H1 (cell line): ENCODE measurements around the gene RANBP17. TPM values are rescaled to one million over a fixed set of nuclear protein-coding genes. Genes with fewer than 3 reads are reported as not detected.

ENCODE experiments used
- CTCF ChIA-PET: fragments of 300-600 bp; sonication (Branson Sonifier 250); formaldehyde crosslinking; loops from one replicate; lab custom pipeline; 2021; ENCODE audit not compliant: partially characterized antibody; lab: Charles Lee
- POLR2A ChIA-PET: fragments of 300-600 bp; sonication (Branson Sonifier 250); formaldehyde crosslinking; loops from one replicate; lab custom pipeline; 2021; ENCODE audit warnings: inconsistent platforms; ENCODE audit not compliant: partially characterized antibody; lab: Charles Lee
- DNase-seq, 2 experiments: peaks; one replicate each; pipeline versions ENCODE4 v3.0.0 to v3.0.0-alpha.2; 2010 to 2022; ENCODE audit warnings: low spot score in 2 of 2, low read depth in 1 of 2, mixed read lengths in 1 of 2
- FAIRE-seq: peaks from 2 replicates; lab custom pipeline; 2011; peaks lifted over from hg19 to GRCh38; lab: Jason Lieb, UNC
- H2AFZ ChIP-seq: 2 replicates; pipeline ENCODE4 v1.8.1; 2012; ENCODE audit warnings: low read length, inconsistent platforms
- H2AK5ac ChIP-seq: 2 replicates; pipeline ENCODE4 v1.6.1; 2013; ENCODE audit warnings: low read depth, low read length
- H2BK120ac ChIP-seq: replicated peaks from 2 replicates; pipeline ENCODE3; 2013; ENCODE audit warnings: low read depth, low read length, inconsistent platforms
- H2BK12ac ChIP-seq: 2 replicates; pipeline ENCODE4 v1.6.1; 2013; ENCODE audit warnings: low read depth, low read length
- H2BK15ac ChIP-seq: 2 replicates; pipeline ENCODE4 v1.6.1; 2013; ENCODE audit warnings: low read length
- H2BK20ac ChIP-seq: 2 replicates; pipeline ENCODE4 v1.6.1; 2013; ENCODE audit warnings: low read length
- H2BK5ac ChIP-seq: 2 replicates; pipeline ENCODE4 v1.6.1; 2013; ENCODE audit warnings: low read depth, low read length
- H3K14ac ChIP-seq: 2 replicates; pipeline ENCODE4 v1.6.1; 2013; ENCODE audit warnings: inconsistent platforms; ENCODE audit not compliant: insufficient read length
- H3K18ac ChIP-seq: 2 replicates; pipeline ENCODE4 v1.6.1; 2013; ENCODE audit warnings: low read length; ENCODE audit errors: extremely low read depth
- H3K23ac ChIP-seq: 2 replicates; pipeline ENCODE4 v1.6.1; 2013; ENCODE audit warnings: inconsistent platforms; ENCODE audit not compliant: insufficient read length
- H3K23me2 ChIP-seq: 2 replicates; pipeline ENCODE4 v1.6.1; 2013; ENCODE audit warnings: low read depth, low read length
- H3K27ac ChIP-seq: 2 replicates; pipeline ENCODE4 v1.6.1; 2011; ENCODE audit warnings: low read depth, low read length, inconsistent platforms
- H3K27me3 ChIP-seq, 4 experiments: replicated peaks in 1 of 4; 1 replicate in 1 of 4; 2 replicates in 3 of 4; pipeline versions ENCODE4 v1.6.1 to v1.8.1; 2011 to 2013; ENCODE audit warnings: low read length in 3 of 4, mild to moderate bottlenecking in 3 of 4, inconsistent platforms in 2 of 4, mixed read lengths in 2 of 4, moderate library complexity in 1 of 4; ENCODE audit not compliant: control insufficient read depth in 3 of 4, insufficient read depth in 3 of 4; ENCODE audit errors: extremely low read depth in 1 of 4
- H3K36me3 ChIP-seq, 4 experiments: 2 replicates each; pipeline versions ENCODE4 v1.6.1 to v1.8.1; 2011 to 2013; ENCODE audit warnings: mild to moderate bottlenecking in 4 of 4, low read length in 3 of 4, moderate library complexity in 2 of 4, control low read depth in 1 of 4, inconsistent platforms in 1 of 4; ENCODE audit not compliant: insufficient read depth in 4 of 4, control insufficient read depth in 2 of 4
- H3K4ac ChIP-seq: replicated peaks from 2 replicates; pipeline ENCODE3; 2013; ENCODE audit warnings: low read length, low read depth, mixed read lengths, inconsistent platforms; ENCODE audit not compliant: insufficient read length
- H3K4me1 ChIP-seq, 4 experiments: replicated peaks in 1 of 4; 1 replicate in 1 of 4; 2 replicates in 3 of 4; pipeline versions ENCODE4 v1.6.1 to v1.8.1; 2011 to 2013; ENCODE audit warnings: low read length in 3 of 4, inconsistent platforms in 2 of 4, mixed read lengths in 1 of 4; ENCODE audit not compliant: insufficient read depth in 4 of 4, control insufficient read depth in 3 of 4
- H3K4me2 ChIP-seq, 2 experiments: 2 replicates each; pipeline versions ENCODE4 v1.6.1 to v1.8.1; 2011 to 2013; ENCODE audit warnings: low read depth in 2 of 2, low read length in 2 of 2, control low read depth in 1 of 2, inconsistent platforms in 1 of 2, mild to moderate bottlenecking in 1 of 2; ENCODE audit not compliant: insufficient read depth in 1 of 2
- H3K4me3 ChIP-seq, 4 experiments: fragments of 200-600, 300-600 bp in 1 of 4; sonication (generic), shearing (Covaris generic), sonication (Bioruptor Twin) in 1 of 4; 2 replicates each; pipeline versions ENCODE4 v1.5.1 to v1.8.1; 2011 to 2016; ENCODE audit warnings: low read length in 4 of 4, low read depth in 3 of 4, control low read depth in 2 of 4, inconsistent platforms in 2 of 4, mild to moderate bottlenecking in 2 of 4, mixed read lengths in 1 of 4, moderate library complexity in 1 of 4; ENCODE audit not compliant: insufficient read depth in 2 of 4; ENCODE audit errors: extremely low read depth in 1 of 4
- H3K56ac ChIP-seq: replicated peaks from 2 replicates; pipeline ENCODE3; 2013; ENCODE audit warnings: low read depth, mild to moderate bottlenecking, mixed read lengths, low read length, inconsistent platforms; ENCODE audit not compliant: insufficient read length
- H3K79me1 ChIP-seq: 2 replicates; pipeline ENCODE4 v1.6.1; 2013; ENCODE audit warnings: low read depth, low read length, control low read depth
- H3K79me2 ChIP-seq, 2 experiments: 2 replicates each; pipeline versions ENCODE4 v1.6.1 to v1.8.1; 2012 to 2013; ENCODE audit warnings: low read length in 2 of 2, mild to moderate bottlenecking in 2 of 2, inconsistent platforms in 1 of 2; ENCODE audit not compliant: insufficient read depth in 2 of 2, control insufficient read depth in 1 of 2
- H3K9ac ChIP-seq, 4 experiments: replicated peaks in 1 of 4; 1 replicate in 1 of 4; 2 replicates in 3 of 4; pipeline versions ENCODE4 v1.6.1 to v1.8.1; 2011 to 2013; ENCODE audit warnings: low read depth in 3 of 4, low read length in 3 of 4, control low read depth in 2 of 4, mild to moderate bottlenecking in 2 of 4, moderate library complexity in 2 of 4, inconsistent platforms in 1 of 4; ENCODE audit errors: extremely low read depth in 1 of 4
- H3K9me3 ChIP-seq, 2 experiments: 2 replicates each; pipeline versions ENCODE4 v1.6.1 to v1.8.1; 2012 to 2013; ENCODE audit warnings: mild to moderate bottlenecking in 2 of 2, moderate library complexity in 2 of 2, control low read depth in 1 of 2, inconsistent platforms in 1 of 2, low read depth in 1 of 2, low read length in 1 of 2, mixed read lengths in 1 of 2; ENCODE audit not compliant: insufficient read depth in 2 of 2
- H4K20me1 ChIP-seq, 2 experiments: replicated peaks in 1 of 2; 2 replicates each; pipeline versions ENCODE3 to v1.8.1; 2011 to 2013; ENCODE audit warnings: inconsistent platforms in 2 of 2, low read length in 2 of 2, mild to moderate bottlenecking in 1 of 2; ENCODE audit not compliant: insufficient read depth in 2 of 2, control insufficient read depth in 1 of 2
- H4K5ac ChIP-seq: 2 replicates; pipeline ENCODE4 v1.6.1; 2013; ENCODE audit warnings: low read length, low read depth, mixed read lengths, inconsistent platforms; ENCODE audit not compliant: insufficient read length
- H4K8ac ChIP-seq: 2 replicates; pipeline ENCODE4 v1.8.0; 2013; ENCODE audit warnings: mild to moderate bottlenecking, moderate library complexity, low read length, inconsistent platforms; ENCODE audit not compliant: insufficient read depth; ENCODE audit errors: extremely low read depth
- H4K91ac ChIP-seq: replicated peaks from 2 replicates; pipeline ENCODE3; 2013; ENCODE audit warnings: low read length, mixed read lengths, inconsistent platforms; ENCODE audit not compliant: insufficient read length
- BCL11A ChIP-seq, 2 experiments: IDR thresholded peaks; one replicate each; pipeline ENCODE4 v1.6.1; 2011; ENCODE audit warnings: low read depth in 2 of 2, low read length in 2 of 2, mild to moderate bottlenecking in 2 of 2
- POLR2A ChIP-seq, 2 experiments: IDR thresholded peaks; 1 replicate in 1 of 2; 2 replicates in 1 of 2; pipeline ENCODE4 v1.6.1; 2011; ENCODE audit warnings: low read depth in 2 of 2, low read length in 2 of 2, mild to moderate bottlenecking in 2 of 2; ENCODE audit errors: control extremely low read depth in 1 of 2
- POU5F1 ChIP-seq: IDR thresholded peaks from 2 replicates; pipeline ENCODE4 v1.6.1; 2011; ENCODE audit warnings: low read depth, mild to moderate bottlenecking, low read length, moderate library complexity
- RFX5 ChIP-seq: IDR thresholded peaks from 2 replicates; pipeline ENCODE4 v1.6.1; 2011; ENCODE audit warnings: low read depth, low read length, improper control_type of control experiment, borderline replicate concordance
- SIN3A ChIP-seq, 2 experiments: IDR thresholded peaks in 1 of 2; conservative IDR thresholded peaks in 1 of 2; 2 replicates each; pipeline ENCODE4 v1.6.1; 2011 to 2012; ENCODE audit warnings: low read length in 2 of 2, improper control_type of control experiment in 1 of 2, low read depth in 1 of 2, mild to moderate bottlenecking in 1 of 2
- SIRT6 ChIP-seq: IDR thresholded peaks from one replicate; pipeline ENCODE4 v1.7.1; 2012; ENCODE audit warnings: low read length, inconsistent platforms
- USF2 ChIP-seq: IDR thresholded peaks from 2 replicates; pipeline ENCODE4 v1.6.1; 2011; ENCODE audit warnings: low read length, improper control_type of control experiment
- WGBS, 2 experiments: shearing (Covaris generic) in 1 of 2; methylation state at CpG; one replicate each; pipeline versions ENCODE4 v1.1.6 to v1.1.7; 2013 to 2015; ENCODE audit warnings: low lambda C conversion rate in 2 of 2, mixed read lengths in 2 of 2, inconsistent platforms in 1 of 2, low coverage in 1 of 2, missing lambda C conversion rate in 1 of 2; ENCODE audit not compliant: insufficient replicate concordance in 2 of 2, insufficient coverage in 1 of 2, insufficient read length in 1 of 2; ENCODE audit errors: extremely low coverage in 1 of 2, missing lambda C conversion rate in 1 of 2; 5-methylcytosine and 5-hydroxymethylcytosine counted together
- polyA plus RNA-seq, 7 experiments: library from polyadenylated mRNA; depleted of rRNA in 3 of 7; stranded (reverse) in 5 of 7; unstranded in 2 of 7; fragments of >200 nt in 5 of 7; fragments of 200-250 nt in 2 of 7; gene quantifications; 1 replicate in 5 of 7; 2 replicates in 1 of 7; 4 replicates in 1 of 7; pipeline versions ENCODE4 v1.2.1 to v1.2.3, GENCODE V29; 2011 to 2013; ENCODE audit warnings: missing spikeins in 2 of 7, mixed read lengths in 2 of 7
- total RNA-seq: library from RNA; stranded (reverse); fragmentation: NEBNext Ultra II Directional; extraction: Animal tissue kit (Norgen Biotek cat#: 25700); gene quantifications from 2 replicates; pipeline ENCODE4 v1.2.1, GENCODE V29; 2021

Gene RANBP17
- total and polyA plus RNA-seq, 2 of the 8 experiments (the other 6 are each of a cell fraction or from before 2014, with no cell fraction given), result 8.6 to 21.3 TPM

GRCh38 chr5:170843870-170844269 lies 17.9 kb upstream of the RANBP17 start:
- H3K9ac ChIP-seq, result no peak overlapping the region
- H3K56ac ChIP-seq, result no peak overlapping the region
- no peaks in the 10 kb centered on the region for H3K36me3 ChIP-seq
- H4K20me1 ChIP-seq, result no peaks in the 10 kb centered on the region
- H3K14ac ChIP-seq, result no peak overlapping the region
- H4K91ac ChIP-seq, result no peak overlapping the region
- H3K4me1 ChIP-seq, result no peaks in the 10 kb centered on the region
- H3K79me2 ChIP-seq, result no peaks in the 10 kb centered on the region
- WGBS, 2 experiments, result 84% methylated on average over 2 of the region's 2 CpGs; no CpG with 5 or more reads in 1 of the 2 experiments
- H4K8ac ChIP-seq, result no peak overlapping the region
- no peak overlapping the region for H3K18ac ChIP-seq
- no peaks in the 10 kb centered on the region for H3K9me3 ChIP-seq
- H3K4me3 ChIP-seq, result no peak overlapping the region
- CTCF ChIA-PET, result interaction anchor here (1.5 kb wide), 1 partner anchor 55 kb away, joined by 5 read pairs; no protein-coding TSS in a partner anchor
- no peak overlapping the region for H2BK120ac ChIP-seq
- H3K23ac ChIP-seq, result no peak overlapping the region
- H3K23me2 ChIP-seq, result no peaks in the 10 kb centered on the region; the same call in 1 of the 2 replicates
- H2BK15ac ChIP-seq, result no peak overlapping the region
- no peak overlapping the region for H2AFZ ChIP-seq
- no peak overlapping the region for H2BK20ac ChIP-seq
- no peaks in the 10 kb centered on the region for H3K79me1 ChIP-seq
- no peak for DNase-seq
- no peak for FAIRE-seq
- H3K4me2 ChIP-seq, result no peak overlapping the region
- no peak overlapping the region for H3K27ac ChIP-seq
- H2BK12ac ChIP-seq, result no peak overlapping the region
- no peaks in the 10 kb centered on the region for H3K27me3 ChIP-seq
- TF ChIP-seq SIN3A (conservative IDR thresholded peaks at IDR 0.05 in 1 of 2, IDR thresholded peaks at IDR 0.05 in 1 of 2; ENCODE audit: low read depth in 1 of 2, low read length in 2 of 2), result no peak
- TF ChIP-seq RFX5, result no peak
- no peak for TF ChIP-seq SIRT6
- TF ChIP-seq USF2, result no peak
- TF ChIP-seq BCL11A (IDR thresholded peaks at IDR 0.05; ENCODE audit: low read depth in 2 of 2, low read length in 2 of 2), result no peak
- TF ChIP-seq POLR2A (IDR thresholded peaks at IDR 0.05; ENCODE audit: control extremely low read depth in 1 of 2, low read depth in 2 of 2, low read length in 2 of 2), result no peak
- no peak for TF ChIP-seq POU5F1
- H2AK5ac ChIP-seq, result no peak overlapping the region
- POLR2A ChIA-PET, result interaction anchor here (0.6 kb wide), 1 partner anchor 550 kb away, joined by 3 read pairs; no protein-coding TSS in a partner anchor
- H2BK5ac ChIP-seq, result no peak overlapping the region
- H3K4ac ChIP-seq, result no peak overlapping the region
- no peak overlapping the region for H4K5ac ChIP-seq
